Calu3 (cell line): ENCODE measurements around the gene MYADML2. TPM values are rescaled to one million over a fixed set of nuclear protein-coding genes. Genes with fewer than 3 reads are reported as not detected.

ENCODE experiments used
- Bru-seq: library from RNA; stranded (reverse); fragments of 400-500 nt; gene quantifications from one replicate; lab custom pipeline; 2021; lab: Mats Ljungman, UMichigan
- BruChase-seq, 2 experiments: library from RNA; stranded (reverse); fragments of 400-500 nt; gene quantifications; one replicate each; lab custom pipeline; 2021; lab: Mats Ljungman, UMichigan
- BruUV-seq: library from RNA; stranded (reverse); fragments of 400-500 nt; replicated peaks from 2 replicates; lab custom pipeline; 2021; lab: Mats Ljungman, UMichigan
- CTCF ChIA-PET: fragments of 300-600 bp; sonication (Branson Sonifier 250); formaldehyde crosslinking; loops from one replicate; lab custom pipeline; 2022; ENCODE audit warnings: antibody characterized with exemption; lab: Charles Lee
- DNase-seq: peaks from one replicate; pipeline ENCODE4 v3.0.0; 2022
- H3K27ac Mint-ChIP-seq: one replicate; pipeline ENCODE4 v1.8.0; 2022; ENCODE audit warnings: mixed read lengths; ENCODE audit not compliant: unreplicated experiment
- H3K27me3 Mint-ChIP-seq: one replicate; pipeline ENCODE4 v1.8.0; 2022; ENCODE audit warnings: mixed read lengths; ENCODE audit not compliant: unreplicated experiment
- H3K36me3 Mint-ChIP-seq: one replicate; pipeline ENCODE4 v1.8.0; 2022; ENCODE audit warnings: mild to moderate bottlenecking, moderate library complexity, mixed read lengths; ENCODE audit not compliant: insufficient read depth, unreplicated experiment
- H3K4me1 Mint-ChIP-seq: one replicate; pipeline ENCODE4 v1.8.0; 2022; ENCODE audit warnings: mild to moderate bottlenecking, low read depth, mixed read lengths; ENCODE audit not compliant: unreplicated experiment
- H3K4me3 Mint-ChIP-seq: one replicate; pipeline ENCODE4 v1.8.0; 2022; ENCODE audit warnings: mild to moderate bottlenecking, low read depth, moderate library complexity, mixed read lengths; ENCODE audit not compliant: unreplicated experiment
- H3K9me3 Mint-ChIP-seq: one replicate; pipeline ENCODE4 v1.8.0; 2022; ENCODE audit warnings: low read depth, mixed read lengths; ENCODE audit not compliant: unreplicated experiment
- intact Hi-C: fragments of 100-400 bp; cut with micrococcal nuclease; formaldehyde crosslinking; loops from one replicate; pipeline ENCODE4 v1.10.0; 2022; ENCODE audit not compliant: unreplicated experiment
- long read RNA-seq: library from polyadenylated mRNA; stranded (forward); transcript quantifications from one replicate; pipeline ENCODE4 v2.0.0, GENCODE V29; 2022
- total RNA-seq: library from RNA; stranded (reverse); gene quantifications from 2 replicates; pipeline ENCODE4 v1.2.3, GENCODE V29; 2022
- TF ChIP-seq, protein P1 (sequence below): fragments of 200-600 bp; IDR thresholded peaks from one replicate; pipeline ENCODE4 v1.8.0; 2022; ENCODE audit warnings: antibody characterized with exemption; ENCODE audit not compliant: unreplicated experiment

Gene MYADML2, protein sequence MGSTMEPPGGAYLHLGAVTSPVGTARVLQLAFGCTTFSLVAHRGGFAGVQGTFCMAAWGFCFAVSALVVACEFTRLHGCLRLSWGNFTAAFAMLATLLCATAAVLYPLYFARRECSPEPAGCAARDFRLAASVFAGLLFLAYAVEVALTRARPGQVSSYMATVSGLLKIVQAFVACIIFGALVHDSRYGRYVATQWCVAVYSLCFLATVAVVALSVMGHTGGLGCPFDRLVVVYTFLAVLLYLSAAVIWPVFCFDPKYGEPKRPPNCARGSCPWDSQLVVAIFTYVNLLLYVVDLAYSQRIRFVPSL
- total RNA-seq (not detected in 2 replicates), Bru-seq, nascent RNA (not detected), BruChase-seq, experiment 1, labeled RNA remaining after a 6-hour chase (not detected), BruChase-seq, experiment 2, labeled RNA remaining after a 2-hour chase (not detected)
- long read RNA-seq: 0 reads

DNA sequence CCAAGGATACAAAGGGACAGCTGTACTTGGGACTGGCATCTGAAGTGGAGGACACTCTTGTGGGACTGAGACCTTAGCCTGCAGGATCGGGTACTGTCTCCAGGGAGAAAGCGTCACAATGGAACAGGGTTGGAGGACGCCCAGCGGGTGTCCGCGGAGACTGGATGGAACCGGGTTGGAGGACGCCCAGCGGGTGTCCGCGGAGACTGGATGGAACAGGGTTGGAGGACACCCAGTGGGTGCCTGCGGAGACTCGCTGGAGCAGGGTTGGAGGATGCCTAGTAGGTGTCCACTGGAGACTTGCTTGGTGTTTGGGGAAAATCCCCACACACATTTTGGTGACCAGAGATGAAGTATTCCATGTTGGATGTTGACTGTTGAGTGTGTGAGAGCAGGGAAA is at the start of gene MYADML2:
TSS of gene MYADML2 (minus strand) at position 45 of the 400 bp plus-strand sequence. CDS start 5,492 bp downstream, outside the sequence.
- H3K9me3 Mint-ChIP-seq: no peaks in the 10 kb centered on the region

DNA sequence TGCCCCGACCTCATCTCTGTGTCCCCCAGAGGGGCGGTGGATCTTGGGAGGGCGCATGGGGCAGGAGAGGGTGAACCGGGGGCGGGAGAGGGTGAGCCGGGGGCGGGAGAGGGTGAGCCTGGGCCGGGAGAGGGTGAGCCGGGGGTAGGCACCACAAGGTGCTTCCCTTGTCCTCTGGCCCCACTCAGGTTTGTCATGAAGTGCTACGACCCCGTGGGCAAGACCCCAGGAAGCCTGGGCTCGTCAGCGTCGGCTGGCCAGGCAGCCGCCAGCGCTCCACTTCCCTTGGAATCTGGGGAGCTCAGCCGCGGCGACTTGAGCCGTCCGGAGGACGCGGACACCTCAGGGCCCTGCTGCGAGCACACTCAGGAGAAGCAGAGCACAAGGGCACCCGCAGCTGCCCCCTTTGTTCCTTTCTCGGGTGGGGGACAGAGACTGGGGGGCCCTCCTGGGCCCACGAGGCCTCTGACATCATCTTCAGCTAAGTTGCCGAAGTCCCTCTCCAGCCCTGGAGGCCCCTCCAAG is 49.3 kb upstream of the MYADML2 start:
- H3K9me3 Mint-ChIP-seq: no peaks in the 10 kb centered on the region
- BruUV-seq: no TSS peak
- no peak overlapping the region for H3K27ac Mint-ChIP-seq
- DNase-seq: no peak
- peaks cover 6% of the 10 kb centered on the region for H3K4me1 Mint-ChIP-seq
- TF ChIP-seq, protein P1, sequence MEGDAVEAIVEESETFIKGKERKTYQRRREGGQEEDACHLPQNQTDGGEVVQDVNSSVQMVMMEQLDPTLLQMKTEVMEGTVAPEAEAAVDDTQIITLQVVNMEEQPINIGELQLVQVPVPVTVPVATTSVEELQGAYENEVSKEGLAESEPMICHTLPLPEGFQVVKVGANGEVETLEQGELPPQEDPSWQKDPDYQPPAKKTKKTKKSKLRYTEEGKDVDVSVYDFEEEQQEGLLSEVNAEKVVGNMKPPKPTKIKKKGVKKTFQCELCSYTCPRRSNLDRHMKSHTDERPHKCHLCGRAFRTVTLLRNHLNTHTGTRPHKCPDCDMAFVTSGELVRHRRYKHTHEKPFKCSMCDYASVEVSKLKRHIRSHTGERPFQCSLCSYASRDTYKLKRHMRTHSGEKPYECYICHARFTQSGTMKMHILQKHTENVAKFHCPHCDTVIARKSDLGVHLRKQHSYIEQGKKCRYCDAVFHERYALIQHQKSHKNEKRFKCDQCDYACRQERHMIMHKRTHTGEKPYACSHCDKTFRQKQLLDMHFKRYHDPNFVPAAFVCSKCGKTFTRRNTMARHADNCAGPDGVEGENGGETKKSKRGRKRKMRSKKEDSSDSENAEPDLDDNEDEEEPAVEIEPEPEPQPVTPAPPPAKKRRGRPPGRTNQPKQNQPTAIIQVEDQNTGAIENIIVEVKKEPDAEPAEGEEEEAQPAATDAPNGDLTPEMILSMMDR: no peak
- CTCF ChIA-PET: no interaction called here
- peaks cover 20% of the 10 kb centered on the region for H3K36me3 Mint-ChIP-seq
- no peaks in the 10 kb centered on the region for H3K27me3 Mint-ChIP-seq
- intact Hi-C loops: no loop called here
- no peak overlapping the region for H3K4me3 Mint-ChIP-seq

More for the DNA sequence above, at the start of gene MYADML2:
- no peak within 1 kb of the TSS for H3K4me3 Mint-ChIP-seq
- intact Hi-C loops: no loop called here
- H3K4me1 Mint-ChIP-seq: no peaks in the 10 kb centered on the region
- no peak for DNase-seq
- TF ChIP-seq, protein P1: no peak
- no TSS peak for BruUV-seq
- H3K36me3 Mint-ChIP-seq: no peaks in the 10 kb centered on the region
- CTCF ChIA-PET: no interaction called here
- no peak within 1 kb of the TSS for H3K27ac Mint-ChIP-seq
- peaks cover 20% of the 10 kb centered on the region for H3K27me3 Mint-ChIP-seq

DNA sequence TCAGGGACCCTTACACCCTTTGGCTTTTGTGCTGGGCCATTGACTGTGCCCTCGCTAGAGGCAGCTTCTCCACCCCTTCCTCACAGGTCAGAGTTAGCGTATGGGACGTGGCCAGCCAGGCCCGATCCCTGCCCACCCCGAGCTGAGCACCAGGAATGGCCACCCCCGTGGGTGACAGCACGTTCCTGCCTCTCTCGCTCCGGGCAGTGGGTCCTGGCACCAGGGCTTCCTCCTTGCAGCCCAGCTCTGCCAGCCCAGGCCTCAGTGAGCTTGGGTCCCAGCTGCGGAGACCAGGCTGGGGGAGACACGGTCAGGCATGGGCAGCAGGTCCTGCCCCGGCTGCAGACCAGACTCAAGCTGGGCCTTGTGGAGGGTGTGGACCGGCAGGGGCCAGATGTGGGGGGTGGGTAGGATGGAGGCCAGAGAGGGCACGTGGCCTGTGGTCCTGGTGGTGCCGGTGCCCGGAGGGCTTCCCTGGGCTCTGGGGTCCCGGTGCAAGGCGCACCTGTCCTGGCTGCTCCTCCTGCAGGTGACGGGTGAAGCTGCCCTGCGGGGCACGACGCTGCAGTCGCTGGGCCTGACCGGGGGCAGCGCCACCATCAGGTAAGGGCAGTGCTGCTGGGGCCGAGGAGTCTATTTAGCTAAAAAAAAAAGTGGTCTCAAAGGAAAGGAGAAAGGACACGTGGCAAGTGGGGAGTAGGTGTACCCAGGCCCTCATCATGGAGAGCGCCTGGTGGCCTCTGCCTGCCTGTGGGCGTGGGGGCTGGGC is 48.6 kb upstream of the MYADML2 start:
- no peaks in the 10 kb centered on the region for H3K27me3 Mint-ChIP-seq
- H3K9me3 Mint-ChIP-seq: no peaks in the 10 kb centered on the region
- BruUV-seq: no TSS peak
- H3K27ac Mint-ChIP-seq: no peak overlapping the region
- CTCF ChIA-PET: interaction anchor here (1.1 kb wide), 1 partner anchor 8 kb away, joined by 3 read pairs; no protein-coding TSS in a partner anchor
- H3K36me3 Mint-ChIP-seq: peaks cover 20% of the 10 kb centered on the region
- intact Hi-C loops: no loop called here
- TF ChIP-seq, protein P1: no peak
- no peak for DNase-seq
- H3K4me3 Mint-ChIP-seq: no peak overlapping the region
- H3K4me1 Mint-ChIP-seq: peaks cover 12% of the 10 kb centered on the region
